NT2/D1 (cell line): ENCODE data around the gene CUEDC1.

Source experiments
- DNase-seq: peaks from one replicate; pipeline ENCODE4 v3.0.0-alpha.2; 2011; ENCODE audit warnings: low read depth, low spot score
- H3K27me3 ChIP-seq: 2 replicates; pipeline ENCODE4 v1.6.0; 2011; ENCODE audit warnings: mild to moderate bottlenecking; ENCODE audit not compliant: insufficient read length, insufficient read depth
- H3K36me3 ChIP-seq: 2 replicates; pipeline ENCODE4 v1.6.1; 2011; ENCODE audit warnings: mild to moderate bottlenecking, low read length, mixed read lengths; ENCODE audit not compliant: insufficient read depth, insufficient read length
- H3K4me1 ChIP-seq: 2 replicates; pipeline ENCODE4 v1.5.1; 2011; ENCODE audit not compliant: insufficient read depth, insufficient read length
- H3K4me3 ChIP-seq: 2 replicates; pipeline ENCODE4 v1.5.1; 2011; ENCODE audit warnings: low read depth; ENCODE audit not compliant: insufficient read length
- H3K9ac ChIP-seq: 2 replicates; pipeline ENCODE4 v1.6.0; 2011; ENCODE audit warnings: low read depth; ENCODE audit not compliant: insufficient read length
- H3K9me3 ChIP-seq: 2 replicates; pipeline ENCODE4 v1.5.1; 2011; ENCODE audit warnings: mild to moderate bottlenecking, low read length; ENCODE audit not compliant: insufficient read depth
- SUZ12 ChIP-seq: IDR thresholded peaks from 2 replicates; pipeline ENCODE4 v1.6.1; 2011; ENCODE audit not compliant: insufficient read length, insufficient read depth; ENCODE audit errors: extremely low read depth
- YY1 ChIP-seq: IDR thresholded peaks from 2 replicates; pipeline ENCODE4 v1.6.1; 2011; ENCODE audit not compliant: insufficient read length, insufficient read depth
- ZNF274 ChIP-seq: IDR thresholded peaks from 2 replicates; pipeline ENCODE4 v1.6.1; 2011; ENCODE audit warnings: mild to moderate bottlenecking, low read depth, low read length

The CUEDC1 gene

DNA sequence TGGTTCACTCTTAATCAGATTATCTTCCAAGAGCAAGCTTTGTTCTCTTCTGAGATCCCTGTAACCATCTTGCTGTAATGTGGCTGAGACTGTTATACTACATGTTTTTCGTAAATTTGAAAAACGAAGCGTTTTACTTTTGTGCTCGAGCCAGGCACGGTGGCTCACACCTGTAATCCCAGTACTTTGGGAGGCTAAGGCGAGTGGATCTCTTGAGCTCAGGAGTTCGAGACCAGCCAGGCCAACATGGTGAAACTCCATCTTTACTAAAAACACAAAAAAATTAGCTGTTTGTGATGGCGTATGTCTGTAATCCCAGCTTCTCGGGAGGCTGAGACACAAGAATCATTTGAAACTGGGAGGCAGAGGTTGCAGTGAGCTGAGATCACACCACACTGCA, 7.8 kb downstream of the CUEDC1 start:
- Histone ChIP-seq H3K9me3 (no peaks in the 10 kb centered on the region), H3K9ac (no peak overlapping the region), H3K4me3 (no peak overlapping the region), H3K27me3 (no peaks in the 10 kb centered on the region), H3K36me3 (peaks cover 3% of the 10 kb centered on the region), H3K4me1 (peaks cover 6% of the 10 kb centered on the region)
- DNase-seq = no peak
- TF ChIP-seq SUZ12 = no peak
- no peak for TF ChIP-seq ZNF274
- no peak for TF ChIP-seq YY1

DNA sequence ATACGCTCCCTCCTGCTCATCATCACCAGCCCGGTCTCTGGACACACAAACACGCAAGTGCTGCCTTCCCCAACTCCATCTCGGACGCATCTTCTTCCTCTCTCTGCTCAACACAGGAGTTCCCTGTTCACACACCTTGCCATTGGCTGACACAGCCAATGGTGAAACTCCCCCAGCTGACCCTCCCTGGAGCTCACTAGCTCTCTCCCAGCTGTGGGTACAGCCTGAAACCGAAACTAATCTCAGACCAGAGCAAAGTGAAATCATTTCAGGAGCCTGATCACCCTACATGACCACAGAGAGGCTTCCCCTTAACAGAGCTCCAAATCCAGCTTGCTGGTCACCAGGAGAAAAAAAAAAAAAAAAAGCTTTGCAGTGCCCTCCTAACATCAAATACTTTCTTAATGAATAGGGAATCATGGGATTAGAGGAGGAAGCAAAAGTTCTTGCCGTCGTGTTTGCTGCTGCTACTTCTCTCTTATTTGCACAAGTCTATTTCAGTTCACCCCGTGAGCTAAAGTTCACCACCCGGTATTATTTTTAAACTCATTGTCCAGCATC, 8.3 kb downstream of the CUEDC1 start:
- H3K27me3 ChIP-seq = no peaks in the 10 kb centered on the region
- peaks cover 3% of the 10 kb centered on the region for H3K36me3 ChIP-seq
- peaks cover 6% of the 10 kb centered on the region for H3K4me1 ChIP-seq
- no peak overlapping the region for H3K9ac ChIP-seq
- TF ChIP-seq SUZ12 (no peak), YY1 (no peak), ZNF274 (no peak)
- no peak for DNase-seq
- H3K9me3 ChIP-seq = no peaks in the 10 kb centered on the region
- H3K4me3 ChIP-seq = no peak overlapping the region

DNA sequence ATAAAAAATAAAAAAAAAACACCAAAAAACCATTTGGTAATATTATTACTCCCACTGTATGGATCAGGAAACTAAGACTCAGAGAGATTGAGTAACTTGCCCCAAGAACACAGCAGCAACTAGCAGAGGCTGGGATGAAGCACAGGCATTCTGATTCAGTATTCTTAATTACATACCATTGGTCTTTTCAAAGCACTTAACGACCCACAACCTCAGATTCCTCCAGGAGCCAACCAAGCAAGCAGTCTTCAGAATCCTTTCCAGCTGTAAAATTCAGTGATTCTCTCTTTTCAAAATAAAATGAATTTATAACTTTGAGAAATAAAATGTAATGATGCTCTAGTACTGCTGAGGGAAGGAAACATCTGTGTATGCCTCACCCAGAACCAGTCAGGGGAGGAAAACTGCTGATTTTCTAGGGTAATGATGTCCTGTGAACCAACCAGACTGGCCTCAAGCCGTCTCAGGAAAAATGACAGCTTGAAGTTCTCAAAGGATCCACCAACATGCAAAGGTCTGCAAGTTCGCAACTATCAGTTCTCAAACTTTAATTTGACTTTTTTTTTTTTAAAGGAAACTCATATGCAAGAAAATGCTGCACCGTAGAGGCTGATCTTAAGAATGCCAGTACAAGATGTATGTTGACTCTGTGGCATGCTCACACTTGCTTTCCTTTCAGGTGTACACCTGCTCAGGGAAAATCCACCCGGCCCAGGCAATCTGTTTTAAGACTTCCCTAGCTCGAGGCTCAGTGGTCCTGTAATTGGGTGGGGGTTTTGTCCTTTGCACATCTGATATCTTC, 9.0 kb downstream of the CUEDC1 start:
- H3K4me1 ChIP-seq = peaks cover 5% of the 10 kb centered on the region
- no peaks in the 10 kb centered on the region for H3K27me3 ChIP-seq
- no peak overlapping the region for H3K9ac ChIP-seq
- TF ChIP-seq YY1 (no peak), SUZ12 (no peak), ZNF274 (no peak)
- no peaks in the 10 kb centered on the region for H3K9me3 ChIP-seq
- H3K4me3 ChIP-seq = no peak overlapping the region
- peaks cover 3% of the 10 kb centered on the region for H3K36me3 ChIP-seq
- DNase-seq = no peak

GRCh38 chr17:57944908-57945307, 10.3 kb downstream of the CUEDC1 start:
- Histone ChIP-seq H3K4me3 (no peak overlapping the region), H3K4me1 (peaks cover 6% of the 10 kb centered on the region), H3K9me3 (no peaks in the 10 kb centered on the region), H3K27me3 (no peaks in the 10 kb centered on the region), H3K36me3 (peaks cover 3% of the 10 kb centered on the region), H3K9ac (no peak overlapping the region)
- TF ChIP-seq YY1 (no peak), ZNF274 (no peak), SUZ12 (no peak)
- DNase-seq = no peak

- Histone ChIP-seq H3K4me1 (peaks cover 11% of the 10 kb centered on the region), H3K9ac (no peak overlapping the region), H3K4me3 (no peak overlapping the region), H3K9me3 (no peaks in the 10 kb centered on the region), H3K27me3 (no peaks in the 10 kb centered on the region), H3K36me3 (peaks cover 3% of the 10 kb centered on the region)
- TF ChIP-seq ZNF274 (no peak), SUZ12 (no peak), YY1 (no peak)
- DNase-seq = no peak
These were observed 11.6 kb downstream of the CUEDC1 start for GRCh38 chr17:57943645-57944044.

GRCh38 chr17:57943140-57943539, 12.1 kb downstream of the CUEDC1 start:
- Histone ChIP-seq H3K4me3 (no peak overlapping the region), H3K4me1 (peaks cover 11% of the 10 kb centered on the region), H3K27me3 (no peaks in the 10 kb centered on the region), H3K9ac (no peak overlapping the region), H3K9me3 (no peaks in the 10 kb centered on the region), H3K36me3 (peaks cover 3% of the 10 kb centered on the region)
- TF ChIP-seq ZNF274 (no peak), YY1 (no peak), SUZ12 (no peak)
- no peak for DNase-seq

DNA sequence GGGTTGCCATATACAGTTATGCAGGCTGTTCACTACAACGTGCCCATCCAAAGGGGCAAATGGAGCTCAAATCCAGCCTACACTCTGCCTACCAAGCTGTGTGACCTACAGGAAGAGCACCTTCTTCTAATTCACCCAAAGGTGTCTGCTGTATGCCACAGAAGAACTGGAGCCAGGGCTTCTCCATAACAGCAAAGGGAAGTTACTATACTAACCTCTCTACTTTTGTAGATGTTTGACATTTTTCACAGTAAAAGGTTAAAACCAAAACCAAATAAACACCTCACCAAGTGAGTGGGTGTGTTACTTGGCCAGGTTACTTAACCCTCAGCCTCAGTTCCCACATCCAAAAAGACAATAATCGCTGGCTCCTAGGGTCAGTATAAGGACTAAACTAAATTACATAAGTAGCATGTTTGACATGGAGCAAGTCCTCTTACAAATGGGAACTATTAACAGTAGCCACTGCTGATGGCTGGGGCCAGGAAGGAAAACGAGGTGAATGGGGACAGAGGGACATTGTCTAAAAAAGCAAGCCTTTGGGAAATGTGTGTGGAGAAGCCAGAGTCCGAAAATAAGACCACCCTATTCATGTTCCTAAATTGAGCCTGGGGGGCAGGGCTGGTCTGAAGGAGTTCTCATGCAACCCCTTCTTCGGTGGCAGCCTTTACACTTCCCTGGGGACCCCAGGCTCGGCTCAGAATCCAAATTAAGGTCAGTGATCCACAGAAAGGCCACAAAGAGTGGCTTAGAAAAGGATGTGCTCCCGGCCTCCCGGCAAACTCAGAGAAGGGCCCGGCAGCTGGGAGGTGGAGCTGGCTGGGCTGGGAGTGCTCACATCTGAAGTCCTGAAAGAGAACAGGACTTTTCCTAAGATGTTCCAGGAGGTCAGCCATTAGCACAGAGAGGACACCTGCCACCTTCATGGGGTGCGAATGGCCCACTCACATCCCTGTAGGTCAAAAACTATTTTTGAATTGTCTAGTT, 13.5 kb downstream of the CUEDC1 start:
- Histone ChIP-seq H3K4me1 (peaks cover 9% of the 10 kb centered on the region), H3K9me3 (no peaks in the 10 kb centered on the region), H3K9ac (no peak overlapping the region), H3K4me3 (no peak overlapping the region), H3K36me3 (peaks cover 3% of the 10 kb centered on the region), H3K27me3 (no peaks in the 10 kb centered on the region)
- TF ChIP-seq YY1 (no peak), SUZ12 (no peak), ZNF274 (no peak)
- no peak for DNase-seq
